LoVo (cell line): ENCODE data around the gene RABL6.
"Not testable (repeated sequence)": the region's sequence is repeated elsewhere in the genome, so short reads cannot be mapped to it uniquely, and the experiment has no call there.

ENCODE experiments used
- DNase-seq: peaks from one replicate; pipeline ENCODE4 v3.0.0-alpha.2; 2016; ENCODE audit warnings: low spot score

RABL6 gene

GRCh38 chr9:136820971-136821825 lies 13.4 kb downstream of the RABL6 start:
- no peak for DNase-seq

DNA sequence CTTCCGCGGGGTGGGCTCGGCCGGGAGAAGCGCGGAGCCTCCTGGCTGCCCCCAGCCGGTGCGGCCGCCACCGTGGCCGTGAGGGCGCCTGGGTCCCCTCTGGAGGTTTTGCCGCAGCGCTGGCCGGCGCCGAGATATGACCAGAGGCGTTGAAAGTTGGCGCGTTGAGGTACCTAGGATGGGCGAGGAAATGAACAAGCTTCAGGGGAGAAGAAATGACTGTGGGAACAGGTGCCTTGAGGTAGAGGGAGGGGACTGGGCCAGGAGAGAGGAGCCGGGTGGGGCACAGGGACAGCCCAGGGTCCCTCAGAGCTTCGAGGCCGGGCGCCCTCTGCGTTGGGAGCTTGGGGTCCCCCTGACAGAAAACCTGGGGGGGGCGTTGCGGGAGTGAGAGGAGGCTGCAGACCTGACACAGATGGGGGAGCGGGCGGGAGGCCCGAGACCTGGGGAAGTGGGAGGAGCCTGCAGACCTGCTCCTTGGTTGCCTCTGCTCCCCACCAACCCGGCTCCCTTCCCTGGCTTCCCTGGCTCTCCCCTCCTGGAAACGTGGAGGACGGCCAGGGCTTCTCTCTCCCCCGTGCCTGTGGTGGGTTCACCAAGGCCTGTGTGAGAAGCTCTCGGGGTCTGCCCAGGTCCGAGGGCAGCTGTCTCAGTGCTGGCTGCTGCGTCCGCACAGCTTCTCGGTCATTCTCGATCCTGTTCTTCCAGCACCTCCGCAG lies 14.2 kb downstream of the RABL6 start:
- no peak for DNase-seq

- no peak for DNase-seq
These were observed 15.6 kb downstream of the RABL6 start for GRCh38 chr9:136823136-136824046.

GRCh38 chr9:136824496-136825225 lies 16.9 kb downstream of the RABL6 start:
- no peak for DNase-seq

DNA sequence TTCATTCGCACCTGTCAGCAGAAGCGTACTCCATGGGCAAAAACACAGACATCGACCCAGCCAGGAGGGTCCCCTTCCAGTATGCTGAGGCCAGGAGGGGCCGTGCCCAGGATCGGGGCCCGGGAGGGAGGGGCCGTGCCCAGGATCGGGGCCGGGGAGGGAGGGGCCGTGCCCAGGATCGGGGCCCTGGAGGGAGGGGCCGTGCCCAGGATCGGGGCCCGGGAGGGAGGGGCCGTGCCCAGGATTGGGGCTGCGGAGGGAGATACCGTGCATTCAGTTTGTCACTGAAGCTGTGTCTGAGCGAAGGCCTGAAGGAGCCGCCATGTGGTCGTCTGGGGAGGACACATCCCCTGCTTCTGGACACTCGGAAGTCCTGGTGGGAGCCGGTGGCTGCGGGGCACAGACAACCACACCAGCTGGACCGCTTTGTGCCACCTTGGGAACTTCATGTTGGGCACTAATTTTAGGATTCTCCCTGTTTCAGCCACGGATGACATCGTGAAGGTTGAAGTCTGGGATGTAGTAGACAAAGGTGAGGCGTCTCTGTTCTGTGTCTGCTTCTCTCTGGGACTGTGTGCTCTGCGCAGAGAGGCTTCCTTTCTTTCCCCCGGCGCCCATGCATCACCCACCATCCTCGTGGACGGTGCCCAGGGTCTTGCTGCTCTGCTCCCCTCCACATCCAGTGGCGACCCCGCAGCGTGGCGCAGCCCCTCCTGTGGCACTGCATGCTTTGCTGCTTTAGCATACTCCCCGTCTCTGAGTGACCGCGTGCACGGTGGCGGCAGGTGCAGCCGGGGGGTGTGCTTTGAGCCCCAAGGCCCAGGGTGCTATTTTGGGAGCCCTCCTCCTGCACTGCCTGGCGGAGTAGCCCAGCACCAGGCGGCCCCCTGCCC lies 17.8 kb downstream of the RABL6 start:
- no peak for DNase-seq

- no peak for DNase-seq
These were observed 18.4 kb downstream of the RABL6 start for GRCh38 chr9:136826188-136826541.

DNA sequence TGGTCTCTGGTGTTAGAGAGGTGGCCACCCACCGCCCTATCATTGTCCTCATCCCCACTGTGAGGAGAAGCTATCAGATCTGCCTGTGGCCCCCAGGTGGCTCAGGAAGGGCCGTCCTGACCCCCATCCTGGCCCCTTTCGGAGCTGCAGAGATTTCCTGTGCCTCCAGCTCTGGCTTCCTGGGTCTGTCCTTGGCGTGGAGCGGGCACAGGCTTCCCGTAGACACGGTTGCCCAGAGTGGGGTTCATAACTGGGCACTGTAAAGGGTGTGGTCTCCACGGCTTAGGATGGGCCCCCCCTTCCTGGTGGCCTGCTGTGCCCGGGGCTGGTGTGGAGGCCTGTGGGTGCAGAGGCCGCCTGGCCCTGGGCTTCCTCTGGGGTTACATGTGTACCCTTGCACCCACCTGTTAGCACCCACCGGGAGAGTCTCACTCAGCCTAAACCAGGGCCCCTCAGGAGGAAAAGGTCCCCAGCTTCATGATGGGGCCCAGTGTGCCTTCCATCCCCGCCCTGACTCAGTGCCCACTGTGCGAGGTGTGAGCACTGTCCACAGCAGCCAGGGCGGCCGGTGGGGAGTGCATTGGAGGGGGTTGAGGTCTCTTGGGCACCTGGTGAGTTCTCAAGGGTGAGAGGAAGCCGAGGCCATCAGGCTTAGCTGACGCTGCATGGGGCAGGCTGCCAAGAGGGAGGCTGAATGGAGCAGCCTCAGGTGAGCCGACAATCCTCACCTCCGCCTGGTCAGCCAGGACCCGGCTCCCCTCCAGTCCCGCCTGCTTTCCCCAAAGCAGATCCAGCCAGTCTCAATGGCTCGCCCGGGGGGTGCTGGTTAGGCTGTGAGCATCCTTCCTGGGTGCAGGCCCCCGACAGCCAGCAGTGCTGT lies 19.2 kb downstream of the RABL6 start:
- DNase-seq = no peak

GRCh38 chr9:136827794-136828473 lies 20.2 kb downstream of the RABL6 start:
- no peak for DNase-seq

DNA sequence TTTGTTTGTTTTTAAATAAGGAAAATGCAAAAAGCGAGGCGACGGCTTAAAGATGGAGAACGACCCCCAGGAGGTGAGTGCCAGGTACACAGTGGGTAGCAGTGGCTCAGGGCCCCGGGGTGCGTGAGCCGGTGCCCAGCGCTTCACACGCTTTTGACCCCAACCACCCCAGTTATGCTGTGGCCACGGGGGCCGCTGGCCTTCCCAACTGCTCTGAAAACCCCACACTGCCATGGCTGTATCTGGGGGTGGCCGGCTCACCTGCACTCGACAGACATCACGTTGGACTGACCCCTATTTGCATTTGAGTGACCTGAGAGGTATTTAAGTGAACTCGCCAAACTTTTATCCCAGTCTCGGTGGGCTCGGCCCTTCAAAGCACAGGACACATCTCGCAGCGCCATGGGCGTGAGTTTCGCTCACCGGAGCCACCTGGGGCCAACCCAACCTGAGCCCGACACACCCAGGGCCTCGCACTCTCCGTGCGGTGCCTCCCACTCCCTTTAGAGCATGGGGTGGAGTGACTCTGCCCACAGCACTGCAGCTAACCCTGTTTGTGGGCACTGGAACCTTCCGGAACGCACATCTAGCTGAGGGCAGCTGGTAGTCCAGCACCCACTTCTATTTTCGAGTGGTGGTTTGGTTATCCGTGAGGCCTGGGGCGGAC lies 20.9 kb downstream of the RABL6 start:
- DNase-seq = no peak

- DNase-seq = no peak
These were observed 21.7 kb downstream of the RABL6 start for GRCh38 chr9:136829412-136829811.

DNA sequence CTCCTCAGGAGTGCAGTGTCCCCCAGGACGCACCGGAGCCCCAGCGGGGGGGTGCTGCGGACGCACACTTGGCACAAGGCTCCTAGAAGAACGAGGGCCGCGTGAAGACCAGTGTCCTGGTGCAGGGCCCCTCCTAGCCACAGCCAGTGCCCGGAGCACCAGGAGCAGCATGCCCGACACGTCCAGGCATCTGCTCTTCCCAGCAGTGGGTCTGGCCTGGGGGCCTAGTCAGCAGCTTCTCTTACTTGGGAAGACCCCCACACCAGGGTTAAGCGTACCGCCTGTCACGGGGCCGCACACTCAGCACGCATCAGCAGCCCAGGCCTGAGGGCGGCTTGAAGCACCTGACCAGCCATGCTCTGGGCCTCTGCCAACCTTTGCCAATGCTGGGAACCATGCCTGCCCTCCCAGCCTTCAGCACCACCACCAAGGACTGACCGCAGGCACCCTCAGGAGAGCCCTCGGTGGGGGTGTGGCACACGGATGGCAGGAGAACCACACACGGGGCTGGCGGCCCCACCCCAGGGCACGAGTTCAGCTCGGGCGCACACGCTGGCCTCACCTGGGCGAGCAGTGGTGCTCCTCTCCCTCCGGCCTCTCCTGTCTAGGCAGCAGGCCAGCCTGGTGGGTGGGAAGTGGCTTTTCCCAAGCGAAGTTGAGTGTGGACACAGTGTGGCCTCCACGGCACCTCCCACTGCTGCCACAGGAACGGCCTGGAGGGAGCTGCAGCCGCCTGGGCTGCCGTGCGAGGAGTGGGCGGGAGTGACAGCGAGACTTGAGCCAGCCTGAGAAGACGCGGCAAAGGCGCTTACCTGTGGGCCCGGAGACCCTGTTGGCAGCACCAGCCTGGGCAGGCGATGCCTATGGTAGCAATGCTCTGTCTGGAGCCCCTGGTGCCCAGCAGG lies 22.5 kb downstream of the RABL6 start:
- DNase-seq = no peak

DNA sequence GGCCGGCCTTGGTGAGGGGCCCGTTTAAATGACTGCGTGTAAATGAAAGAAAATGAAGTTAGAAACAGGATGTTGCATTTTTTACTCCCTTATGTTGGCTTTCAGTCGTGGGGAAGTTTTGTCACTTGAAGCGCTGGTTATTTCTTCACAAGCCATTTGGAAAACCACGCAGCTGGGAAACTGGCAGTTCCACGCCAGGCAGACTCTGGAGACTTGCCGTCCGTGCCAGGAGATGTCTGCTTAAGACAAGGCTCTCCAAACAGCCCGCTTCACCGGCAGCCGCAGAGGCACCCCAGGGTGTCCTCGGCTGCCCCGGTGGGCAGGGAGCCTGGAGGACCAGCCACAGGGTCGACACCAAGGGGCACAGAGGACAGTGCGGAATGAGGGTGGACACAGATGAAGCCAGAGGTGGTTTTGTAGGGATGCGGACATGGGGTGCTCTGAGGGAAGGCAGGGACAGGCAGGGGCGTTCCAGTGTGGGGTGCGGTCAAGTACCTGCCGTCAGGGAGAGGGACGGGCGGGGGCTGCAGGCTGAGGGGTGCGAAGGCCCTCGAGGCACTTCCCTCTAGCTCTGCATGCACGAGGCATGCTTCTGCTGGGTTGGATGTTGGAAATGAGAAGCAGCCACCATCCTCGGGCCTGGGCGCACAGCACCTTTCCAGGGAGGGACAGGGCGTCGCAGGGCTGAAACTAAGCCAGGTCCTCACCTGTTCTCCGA lies 23.4 kb downstream of the RABL6 start:
- DNase-seq = no peak

DNA sequence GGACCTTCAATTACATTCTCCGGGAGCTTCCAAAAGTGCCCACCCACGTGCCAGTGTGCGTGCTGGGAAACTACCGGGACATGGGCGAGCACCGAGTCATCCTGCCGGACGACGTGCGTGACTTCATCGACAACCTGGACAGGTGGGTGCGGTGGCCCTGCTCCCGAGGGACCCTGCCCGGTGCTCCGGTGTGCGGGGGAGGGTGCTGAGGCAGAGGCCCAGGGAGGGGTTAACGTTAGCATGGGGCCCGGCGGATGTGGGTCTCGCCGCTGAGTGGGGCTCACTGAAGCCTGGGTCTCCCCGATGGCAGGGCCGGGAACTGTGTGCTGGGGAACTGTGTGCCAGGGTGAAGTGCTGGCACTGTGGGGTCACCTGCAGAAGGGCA lies 24.0 kb downstream of the RABL6 start:
- no peak for DNase-seq

GRCh38 chr9:136832581-136832980 lies 24.8 kb downstream of the RABL6 start:
- no peak for DNase-seq

GRCh38 chr9:136833381-136834048 lies 25.8 kb downstream of the RABL6 start:
- DNase-seq = not testable (repeated sequence)
